Neural crest cell (in vitro differentiated cells): ENCODE results near the gene ZNF669. TPM values are rescaled to one million over a fixed set of nuclear protein-coding genes. Genes with fewer than 3 reads are reported as not detected.

Experiments used
- DNase-seq: peaks from one replicate; pipeline ENCODE4 v3.0.0; 2021; ENCODE audit warnings: low read depth, mixed read lengths, low spot score
- H3K27ac Mint-ChIP-seq: one replicate; pipeline ENCODE4 v1.8.0; 2021; ENCODE audit warnings: mild to moderate bottlenecking, mixed read lengths; ENCODE audit not compliant: unreplicated experiment
- H3K27me3 Mint-ChIP-seq: 2 replicates; pipeline ENCODE4 v1.8.0; 2021; ENCODE audit warnings: low read depth, mild to moderate bottlenecking, mixed read lengths
- H3K36me3 Mint-ChIP-seq: 2 replicates; pipeline ENCODE4 v1.8.0; 2021; ENCODE audit warnings: low read depth, mild to moderate bottlenecking, mixed read lengths
- H3K4me1 Mint-ChIP-seq: 2 replicates; pipeline ENCODE4 v1.8.0; 2021; ENCODE audit warnings: mixed read lengths
- H3K4me3 Mint-ChIP-seq: one replicate; pipeline ENCODE4 v1.8.0; 2021; ENCODE audit warnings: mild to moderate bottlenecking, mixed read lengths
- H3K9me3 Mint-ChIP-seq: 2 replicates; pipeline ENCODE4 v1.8.0; 2021; ENCODE audit warnings: mixed read lengths
- total RNA-seq: library from RNA; stranded (reverse); gene quantifications from 2 replicates; pipeline ENCODE4 v1.2.1, GENCODE V29; 2021
- TF ChIP-seq, protein P1 (sequence below): fragments of 200-600 bp; sonication (generic); conservative IDR thresholded peaks from 2 replicates; pipeline ENCODE4 v1.5.0; 2021; ENCODE audit warnings: antibody characterized with exemption, mild to moderate bottlenecking

ZNF669 gene
- total RNA-seq, 1 donor from 2014 or later: 19.8 TPM

DNA sequence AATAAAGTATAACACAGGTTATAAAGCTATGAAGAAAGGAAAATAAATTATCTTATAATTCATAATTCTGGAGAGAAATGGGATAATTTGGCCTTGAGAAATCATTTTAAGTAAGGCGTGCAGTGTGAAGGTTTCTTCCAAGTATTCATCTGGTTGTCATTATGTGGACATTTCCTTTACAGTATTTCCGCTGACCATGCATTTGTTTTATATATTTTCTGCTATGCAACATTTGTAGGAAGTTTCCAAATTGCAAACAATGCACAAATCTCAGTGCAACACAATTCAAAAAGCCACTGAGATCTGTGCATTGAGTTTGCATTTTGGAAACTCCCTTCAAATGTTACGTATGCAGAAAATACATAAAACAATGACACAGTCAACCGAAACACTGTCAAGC, 43.4 kb downstream of the ZNF669 start:
- TF ChIP-seq, protein P1, sequence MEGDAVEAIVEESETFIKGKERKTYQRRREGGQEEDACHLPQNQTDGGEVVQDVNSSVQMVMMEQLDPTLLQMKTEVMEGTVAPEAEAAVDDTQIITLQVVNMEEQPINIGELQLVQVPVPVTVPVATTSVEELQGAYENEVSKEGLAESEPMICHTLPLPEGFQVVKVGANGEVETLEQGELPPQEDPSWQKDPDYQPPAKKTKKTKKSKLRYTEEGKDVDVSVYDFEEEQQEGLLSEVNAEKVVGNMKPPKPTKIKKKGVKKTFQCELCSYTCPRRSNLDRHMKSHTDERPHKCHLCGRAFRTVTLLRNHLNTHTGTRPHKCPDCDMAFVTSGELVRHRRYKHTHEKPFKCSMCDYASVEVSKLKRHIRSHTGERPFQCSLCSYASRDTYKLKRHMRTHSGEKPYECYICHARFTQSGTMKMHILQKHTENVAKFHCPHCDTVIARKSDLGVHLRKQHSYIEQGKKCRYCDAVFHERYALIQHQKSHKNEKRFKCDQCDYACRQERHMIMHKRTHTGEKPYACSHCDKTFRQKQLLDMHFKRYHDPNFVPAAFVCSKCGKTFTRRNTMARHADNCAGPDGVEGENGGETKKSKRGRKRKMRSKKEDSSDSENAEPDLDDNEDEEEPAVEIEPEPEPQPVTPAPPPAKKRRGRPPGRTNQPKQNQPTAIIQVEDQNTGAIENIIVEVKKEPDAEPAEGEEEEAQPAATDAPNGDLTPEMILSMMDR: no peak
- H3K9me3 Mint-ChIP-seq: peaks cover 31% of the 10 kb centered on the region
- H3K4me3 Mint-ChIP-seq: no peak overlapping the region
- H3K36me3 Mint-ChIP-seq: peaks cover 73% of the 10 kb centered on the region
- no peaks in the 10 kb centered on the region for H3K27me3 Mint-ChIP-seq
- H3K4me1 Mint-ChIP-seq: no peaks in the 10 kb centered on the region
- DNase-seq: no peak
- no peak overlapping the region for H3K27ac Mint-ChIP-seq

DNA sequence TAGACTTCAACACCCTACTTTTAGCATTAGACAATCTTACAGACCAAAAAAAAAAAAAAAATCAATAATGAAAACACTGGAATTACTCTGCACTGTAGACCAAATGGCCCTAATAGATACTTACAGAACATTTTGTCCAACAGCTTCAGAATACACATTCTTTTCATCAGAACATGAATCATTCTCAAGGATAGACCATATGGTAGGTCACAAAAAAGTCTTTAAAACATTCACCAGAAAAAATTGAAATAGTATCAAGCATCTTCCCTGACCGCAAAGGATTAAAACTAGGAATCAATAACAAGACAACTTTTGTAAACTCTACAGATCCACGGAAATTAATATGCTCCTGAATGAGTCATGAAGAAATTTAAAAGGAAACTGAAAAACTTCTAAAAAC, 48.1 kb downstream of the ZNF669 start:
- no peak overlapping the region for H3K4me3 Mint-ChIP-seq
- H3K9me3 Mint-ChIP-seq: peaks cover 33% of the 10 kb centered on the region
- peaks cover 75% of the 10 kb centered on the region for H3K36me3 Mint-ChIP-seq
- H3K4me1 Mint-ChIP-seq: no peaks in the 10 kb centered on the region
- TF ChIP-seq, protein P1: no peak
- H3K27ac Mint-ChIP-seq: no peak overlapping the region
- DNase-seq: no peak
- no peaks in the 10 kb centered on the region for H3K27me3 Mint-ChIP-seq

DNA sequence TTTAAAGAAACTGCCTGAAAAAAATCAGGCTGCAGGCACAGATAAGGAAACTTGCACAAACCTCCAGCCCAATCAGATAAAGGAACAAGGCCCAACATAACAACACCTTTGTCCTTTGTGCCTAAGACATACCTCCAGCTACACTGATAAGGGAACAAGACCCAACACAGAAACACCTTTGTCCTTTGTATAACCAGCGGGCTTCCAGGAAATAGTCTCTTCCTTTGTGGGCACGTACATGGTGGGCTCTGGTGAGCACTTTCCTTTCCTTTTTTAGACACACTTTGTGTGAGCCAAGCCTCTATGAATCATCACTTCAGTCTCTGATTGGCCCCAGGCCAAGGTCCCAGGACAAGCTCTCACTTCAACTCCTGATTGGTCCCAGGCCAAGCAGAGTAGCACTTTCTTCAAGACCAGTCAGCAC, 49.2 kb downstream of the ZNF669 start:
- Mint-ChIP-seq H3K36me3 (peaks cover 75% of the 10 kb centered on the region), H3K4me1 (no peaks in the 10 kb centered on the region), H3K27me3 (no peaks in the 10 kb centered on the region), H3K27ac (no peak overlapping the region), H3K4me3 (no peak overlapping the region), H3K9me3 (peaks cover 36% of the 10 kb centered on the region)
- TF ChIP-seq, protein P1: no peak
- no peak for DNase-seq

Other genes starting within 250 kb of the ZNF669 start
- gene AHCTF1, start 172.4 kb downstream of the ZNF669 start, total RNA-seq: 40.4 and 47.3 TPM in 2 replicates
- 21.4 and 21.8 TPM in 2 replicates for gene ZNF695, start 96.3 kb downstream of the ZNF669 start, total RNA-seq
- 12.2 and 13.2 TPM in 2 replicates for gene ZNF670, start 25.5 kb downstream of the ZNF669 start, total RNA-seq
- gene ZNF124, start 67.7 kb upstream of the ZNF669 start, total RNA-seq: 87.0 and 90.2 TPM in 2 replicates
- not detected in 2 replicates for gene VN1R5, start 151.7 kb upstream of the ZNF669 start, total RNA-seq
- 64.2 and 65.5 TPM in 2 replicates for gene ZNF496, start 227.5 kb upstream of the ZNF669 start, total RNA-seq